Astrocyte (in vitro differentiated cells and primary cell): ENCODE results near the gene ZBTB7C. TPM values are rescaled to one million over a fixed set of nuclear protein-coding genes. Genes with fewer than 3 reads are reported as not detected.
A peak's percentile ranks its signal among the peaks of the same experiment; 100 is the strongest.

Experiments
- DNase-seq: peaks from one replicate; pipeline ENCODE4 v3.0.0-alpha.2; 2010; ENCODE audit warnings: low read depth
- FAIRE-seq: peaks from 2 replicates; lab custom pipeline; 2011; peaks lifted over from hg19 to GRCh38; lab: Jason Lieb, UNC
- H2AFZ ChIP-seq: 2 replicates; pipeline ENCODE4 v1.6.0; 2012; ENCODE audit warnings: low read depth, low read length, inconsistent platforms
- H3K27ac ChIP-seq: 2 replicates; pipeline ENCODE4 v1.5.1; 2011; ENCODE audit warnings: low read depth, low read length, inconsistent platforms
- H3K27me3 ChIP-seq: 2 replicates; pipeline ENCODE4 v1.6.0; 2011; ENCODE audit warnings: low read length, inconsistent platforms; ENCODE audit not compliant: insufficient read depth
- H3K36me3 ChIP-seq: 2 replicates; pipeline ENCODE4 v1.5.1; 2011; ENCODE audit warnings: low read length, inconsistent platforms; ENCODE audit not compliant: insufficient read depth
- H3K4me1 ChIP-seq: 2 replicates; pipeline ENCODE4 v1.5.1; 2011; ENCODE audit warnings: low read length, inconsistent platforms; ENCODE audit not compliant: insufficient read depth
- H3K4me2 ChIP-seq: 2 replicates; pipeline ENCODE4 v1.6.0; 2012; ENCODE audit warnings: low read length, inconsistent platforms
- H3K4me3 ChIP-seq: 2 replicates; pipeline ENCODE4 v1.5.1; 2011; ENCODE audit warnings: low read depth, mild to moderate bottlenecking, low read length, inconsistent platforms; ENCODE audit not compliant: insufficient read depth
- H3K79me2 ChIP-seq: 2 replicates; pipeline ENCODE4 v1.6.0; 2012; ENCODE audit warnings: mild to moderate bottlenecking, low read length, inconsistent platforms; ENCODE audit not compliant: insufficient read depth
- H3K9ac ChIP-seq: 2 replicates; pipeline ENCODE4 v1.6.0; 2012; ENCODE audit warnings: mild to moderate bottlenecking, low read length, inconsistent platforms
- H3K9me3 ChIP-seq: 2 replicates; pipeline ENCODE4 v1.5.1; 2012; ENCODE audit warnings: low read depth, mild to moderate bottlenecking, low read length, inconsistent platforms; ENCODE audit not compliant: insufficient read depth
- H4K20me1 ChIP-seq: 2 replicates; pipeline ENCODE4 v1.6.0; 2012; ENCODE audit warnings: low read length, inconsistent platforms; ENCODE audit not compliant: insufficient read depth
- H3K27ac Mint-ChIP-seq: one replicate; pipeline ENCODE4 v1.8.0; 2021; ENCODE audit warnings: mild to moderate bottlenecking, mixed read lengths; ENCODE audit not compliant: unreplicated experiment
- H3K27me3 Mint-ChIP-seq: one replicate; pipeline ENCODE4 v1.8.0; 2021; ENCODE audit warnings: low read depth, mixed read lengths; ENCODE audit not compliant: unreplicated experiment
- H3K36me3 Mint-ChIP-seq: one replicate; pipeline ENCODE4 v1.8.0; 2021; ENCODE audit warnings: low read depth, mixed read lengths; ENCODE audit not compliant: unreplicated experiment
- H3K4me1 Mint-ChIP-seq: one replicate; pipeline ENCODE4 v1.8.0; 2021; ENCODE audit warnings: low read depth, mixed read lengths; ENCODE audit not compliant: unreplicated experiment
- H3K4me3 Mint-ChIP-seq: one replicate; pipeline ENCODE4 v1.8.0; 2021; ENCODE audit warnings: mild to moderate bottlenecking, moderate library complexity, mixed read lengths; ENCODE audit not compliant: unreplicated experiment
- H3K9me3 Mint-ChIP-seq: one replicate; pipeline ENCODE4 v1.8.0; 2021; ENCODE audit warnings: mild to moderate bottlenecking, mixed read lengths; ENCODE audit not compliant: unreplicated experiment
- CTCF ChIP-seq: IDR thresholded peaks from 2 replicates; pipeline ENCODE4 v1.5.1; 2011; ENCODE audit warnings: low read depth, mild to moderate bottlenecking, inconsistent platforms, low read length, moderate library complexity; ENCODE audit not compliant: insufficient read depth
- EZH2 ChIP-seq: IDR thresholded peaks from 2 replicates; pipeline ENCODE4 v1.6.1; 2012; ENCODE audit warnings: mild to moderate bottlenecking, low read length, inconsistent platforms; ENCODE audit not compliant: insufficient read depth
- total RNA-seq: library from RNA; stranded (reverse); gene quantifications from 2 replicates; pipeline ENCODE4 v1.2.1, GENCODE V29; 2021

ZBTB7C gene
- total RNA-seq, 1 donor from 2014 or later = 1.0 TPM

DNA sequence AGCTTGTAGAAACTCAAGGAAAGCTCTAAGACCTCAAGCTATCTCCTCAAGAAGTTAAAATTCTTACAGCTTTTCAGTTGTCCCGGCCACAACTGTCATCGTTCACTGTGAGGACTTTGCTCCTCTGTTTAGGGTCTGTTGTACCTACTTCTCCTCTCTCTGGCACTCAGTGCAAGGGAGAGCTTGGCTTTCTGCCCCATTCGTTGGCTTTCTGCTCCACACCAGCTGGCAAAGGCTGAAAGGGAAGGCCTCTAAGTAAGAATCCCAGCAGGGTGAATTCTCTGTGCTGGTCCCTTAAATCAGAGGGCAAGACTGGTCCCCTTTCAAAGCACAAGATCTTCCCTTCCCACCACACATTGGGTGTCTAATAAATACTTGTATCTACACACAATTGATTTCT is 17.3 kb downstream of the ZBTB7C start:
- no peaks in the 10 kb centered on the region for H3K9me3 ChIP-seq
- H4K20me1 ChIP-seq = no peaks in the 10 kb centered on the region
- no peaks in the 10 kb centered on the region for H3K36me3 Mint-ChIP-seq
- H3K27me3 Mint-ChIP-seq = peaks cover 13% of the 10 kb centered on the region
- no peak overlapping the region for H3K9ac ChIP-seq
- no peak overlapping the region for H3K27ac Mint-ChIP-seq
- no peak overlapping the region for H3K4me3 Mint-ChIP-seq
- H3K36me3 ChIP-seq = no peaks in the 10 kb centered on the region
- DNase-seq (no peak), FAIRE-seq (no peak)
- H3K27ac ChIP-seq = no peak overlapping the region
- peaks cover 9% of the 10 kb centered on the region for H3K9me3 Mint-ChIP-seq
- H3K4me1 Mint-ChIP-seq = peaks cover 30% of the 10 kb centered on the region
- H2AFZ ChIP-seq = no peak overlapping the region
- H3K4me2 ChIP-seq = no peak overlapping the region
- H3K4me1 ChIP-seq = peaks cover 13% of the 10 kb centered on the region
- H3K4me3 ChIP-seq = no peak overlapping the region
- peaks cover 20% of the 10 kb centered on the region for H3K27me3 ChIP-seq
- H3K79me2 ChIP-seq = no peaks in the 10 kb centered on the region
- no peak for TF ChIP-seq CTCF
- TF ChIP-seq EZH2 = no peak

GRCh38 chr18:48390641-48391040 is 18.5 kb downstream of the ZBTB7C start:
- no peak for TF ChIP-seq EZH2
- no peak for TF ChIP-seq CTCF
- Histone ChIP-seq H3K4me1 (peaks cover 13% of the 10 kb centered on the region), H4K20me1 (no peaks in the 10 kb centered on the region), H3K36me3 (no peaks in the 10 kb centered on the region), H3K27ac (no peak overlapping the region), H3K9ac (no peak overlapping the region), H3K9me3 (no peaks in the 10 kb centered on the region), H3K79me2 (no peaks in the 10 kb centered on the region), H3K4me2 (no peak overlapping the region), H2AFZ (no peak overlapping the region), H3K27me3 (peaks cover 17% of the 10 kb centered on the region), H3K4me3 (no peak overlapping the region)
- peaks cover 9% of the 10 kb centered on the region for H3K9me3 Mint-ChIP-seq
- no peaks in the 10 kb centered on the region for H3K36me3 Mint-ChIP-seq
- H3K27ac Mint-ChIP-seq = peak overlapping the region; percentile 7
- DNase-seq (no peak), FAIRE-seq (no peak)
- H3K4me1 Mint-ChIP-seq = peaks cover 35% of the 10 kb centered on the region
- no peak overlapping the region for H3K4me3 Mint-ChIP-seq
- peaks cover 16% of the 10 kb centered on the region for H3K27me3 Mint-ChIP-seq

- H3K36me3 Mint-ChIP-seq = no peaks in the 10 kb centered on the region
Observed at GRCh38 chr18:48388478-48388877, 20.7 kb downstream of the ZBTB7C start.

More at GRCh38 chr18:48388478-48388877, 20.7 kb downstream of the ZBTB7C start:
- Mint-ChIP-seq H3K27me3 (peaks cover 16% of the 10 kb centered on the region), H3K4me1 (peaks cover 40% of the 10 kb centered on the region), H3K4me3 (no peak overlapping the region), H3K9me3 (peaks cover 5% of the 10 kb centered on the region), H3K27ac (no peak overlapping the region)
- no peaks in the 10 kb centered on the region for H3K36me3 ChIP-seq
- H3K27me3 ChIP-seq = peaks cover 17% of the 10 kb centered on the region
- no peaks in the 10 kb centered on the region for H4K20me1 ChIP-seq
- FAIRE-seq (no peak), DNase-seq (no peak)
- no peak overlapping the region for H3K9ac ChIP-seq
- H3K9me3 ChIP-seq = no peaks in the 10 kb centered on the region
- H3K4me1 ChIP-seq = peaks cover 13% of the 10 kb centered on the region
- no peaks in the 10 kb centered on the region for H3K79me2 ChIP-seq
- H2AFZ ChIP-seq = no peak overlapping the region
- no peak overlapping the region for H3K4me2 ChIP-seq
- TF ChIP-seq CTCF = no peak
- TF ChIP-seq EZH2 = no peak
- no peak overlapping the region for H3K27ac ChIP-seq
- H3K4me3 ChIP-seq = no peak overlapping the region
